ENCODE measurements around the gene ATAD3B. TPM values are rescaled to one million over a fixed set of nuclear protein-coding genes. Genes with fewer than 3 reads are reported as not detected.
"Not testable (repeated sequence)": the region's sequence is repeated elsewhere in the genome, so short reads cannot be mapped to it uniquely, and the experiment has no call there.

Gene ATAD3B
- total RNA-seq, 4 donors from 2014 or later: 3.5 to 7.1 (median 5.9) TPM

GRCh38 chr1:1517973-1518620 is 46.5 kb downstream of the ATAD3B start:
- Histone ChIP-seq H3K9me3 (no peaks in the 10 kb centered on the region), H3K36me3 (peaks cover 0 to 23% of the 10 kb centered on the region in 2 donors), H3K4me3 (no peak overlapping the region), H3K27ac (no peak overlapping the region), H3K27me3 (no peaks in the 10 kb centered on the region), H3K4me1 (no peaks in the 10 kb centered on the region)
- intact Hi-C loops (cut with DNase I; ENCODE audit: low total_unique reads) (no loop called here), in situ Hi-C loops (cut with MboI; ENCODE audit: low sequenced_read_pairs in 4 of 4) (no loop called here)
- no peak for DNase-seq
- no peak for TF ChIP-seq POLR2A (IDR thresholded peaks at IDR 0.05)
- TF ChIP-seq CTCF (IDR thresholded peaks at IDR 0.05 in 4 of 5, conservative IDR thresholded peaks at IDR 0.05 in 1 of 5): no peak
- ATAC-seq: no peak

DNA sequence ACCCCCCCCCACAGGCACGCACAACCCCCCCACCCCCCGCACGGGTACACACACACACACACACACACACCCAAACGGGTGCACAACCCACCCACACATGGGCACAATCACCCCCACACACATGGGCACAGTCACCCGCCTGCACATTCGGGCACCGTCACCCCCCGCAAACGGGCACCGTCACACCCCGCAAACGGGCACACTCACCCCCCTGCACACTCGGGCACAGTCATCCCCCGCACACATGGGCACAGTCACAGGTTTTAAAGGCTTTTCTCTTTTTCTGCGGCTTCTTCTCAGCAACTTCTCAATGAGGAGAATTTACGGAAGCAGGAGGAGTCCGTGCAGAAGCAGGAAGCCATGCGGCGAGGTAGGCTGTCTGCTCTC is 47.0 kb downstream of the ATAD3B start:
- H3K27ac ChIP-seq; H3K4me3 ChIP-seq; H3K4me1 ChIP-seq; intact Hi-C loops (cut with DNase I; ENCODE audit: low total_unique reads); ATAC-seq; H3K9me3 ChIP-seq; DNase-seq; in situ Hi-C loops (cut with MboI; ENCODE audit: low sequenced_read_pairs in 4 of 4); H3K27me3 ChIP-seq: not testable (repeated sequence)
- H3K36me3 ChIP-seq: peaks cover 0 to 23% of the 10 kb centered on the region in 2 donors

- in situ Hi-C loops (cut with MboI; ENCODE audit: low sequenced_read_pairs in 4 of 4); DNase-seq; H3K4me1 ChIP-seq; H3K27me3 ChIP-seq; H3K27ac ChIP-seq; H3K9me3 ChIP-seq; H3K4me3 ChIP-seq; ATAC-seq; intact Hi-C loops (cut with DNase I; ENCODE audit: low total_unique reads): not testable (repeated sequence)
- peaks cover 0 to 22% of the 10 kb centered on the region in 2 donors for H3K36me3 ChIP-seq
Measured at GRCh38 chr1:1519805-1520505, 48.4 kb downstream of the ATAD3B start.

DNA sequence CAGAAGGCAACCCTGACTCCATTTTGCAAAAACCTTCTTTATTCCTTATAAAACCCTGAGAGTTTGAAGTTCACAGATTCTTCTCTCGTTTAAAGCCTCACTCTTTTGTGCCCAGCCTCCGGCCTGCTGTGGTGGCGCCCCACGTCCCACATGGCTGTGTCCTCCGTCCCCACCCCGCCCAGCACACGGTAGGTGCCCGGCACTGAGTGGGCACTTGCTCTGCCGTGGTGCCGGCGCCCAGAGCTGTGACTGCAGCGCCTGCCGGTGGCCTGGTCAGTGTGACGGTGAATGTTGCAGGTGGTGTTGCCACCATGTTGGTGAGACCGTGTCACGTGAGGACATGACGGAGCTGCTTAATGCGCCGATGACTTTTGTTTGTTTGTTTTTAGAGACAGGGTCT is 49.8 kb downstream of the ATAD3B start:
- H3K27me3 ChIP-seq: no peaks in the 10 kb centered on the region
- DNase-seq (no peak), ATAC-seq (no peak)
- TF ChIP-seq POLR2A (IDR thresholded peaks at IDR 0.05) (no peak), CTCF (IDR thresholded peaks at IDR 0.05 in 4 of 5, conservative IDR thresholded peaks at IDR 0.05 in 1 of 5) (no peak)
- no peaks in the 10 kb centered on the region for H3K9me3 ChIP-seq
- in situ Hi-C loops (cut with MboI; ENCODE audit: low sequenced_read_pairs in 4 of 4): no loop called here
- no peak overlapping the region for H3K27ac ChIP-seq
- intact Hi-C loops (cut with DNase I; ENCODE audit: low total_unique reads): no loop called here
- no peak overlapping the region for H3K4me3 ChIP-seq
- H3K4me1 ChIP-seq: no peaks in the 10 kb centered on the region
- H3K36me3 ChIP-seq: peaks cover 0 to 20% of the 10 kb centered on the region in 2 donors

GRCh38 chr1:1522536-1522935 is 51.0 kb downstream of the ATAD3B start:
- H3K27ac ChIP-seq; H3K9me3 ChIP-seq; H3K4me3 ChIP-seq; H3K27me3 ChIP-seq; H3K4me1 ChIP-seq; DNase-seq; in situ Hi-C loops (cut with MboI; ENCODE audit: low sequenced_read_pairs in 4 of 4); intact Hi-C loops (cut with DNase I; ENCODE audit: low total_unique reads); ATAC-seq: not testable (repeated sequence)
- peaks cover 0 to 27% of the 10 kb centered on the region in 2 donors for H3K36me3 ChIP-seq

DNA sequence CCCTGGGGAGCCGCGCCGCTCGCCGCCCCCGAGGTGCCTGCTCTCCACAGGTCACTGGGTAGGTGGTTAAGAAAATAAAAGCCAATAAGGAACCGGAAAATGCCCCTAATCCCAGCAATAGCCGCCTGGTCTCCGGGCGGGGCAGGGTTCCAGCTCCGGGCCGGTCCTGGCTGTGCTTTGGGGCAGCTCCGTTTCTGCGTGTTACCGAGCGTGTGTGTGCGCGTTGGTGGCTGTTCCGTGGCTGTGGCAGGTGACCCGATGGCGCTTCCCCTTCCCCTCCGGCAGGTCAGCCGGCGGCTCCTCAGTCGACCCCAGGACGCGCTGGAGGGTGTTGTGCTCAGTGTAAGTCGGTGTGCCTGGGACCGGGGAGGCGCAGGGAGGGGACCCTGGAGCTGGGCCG is 51.7 kb downstream of the ATAD3B start:
- H3K4me3 ChIP-seq; intact Hi-C loops (cut with DNase I; ENCODE audit: low total_unique reads); DNase-seq; H3K9me3 ChIP-seq; H3K4me1 ChIP-seq; in situ Hi-C loops (cut with MboI; ENCODE audit: low sequenced_read_pairs in 4 of 4); H3K27ac ChIP-seq; ATAC-seq; H3K27me3 ChIP-seq: not testable (repeated sequence)
- peaks cover 0 to 28% of the 10 kb centered on the region in 2 donors for H3K36me3 ChIP-seq

- peaks cover 0 to 30% of the 10 kb centered on the region in 2 donors for H3K36me3 ChIP-seq
- ATAC-seq; H3K4me3 ChIP-seq; H3K4me1 ChIP-seq; H3K27me3 ChIP-seq; intact Hi-C loops (cut with DNase I; ENCODE audit: low total_unique reads); H3K9me3 ChIP-seq; H3K27ac ChIP-seq; DNase-seq; in situ Hi-C loops (cut with MboI; ENCODE audit: low sequenced_read_pairs in 4 of 4): not testable (repeated sequence)
Measured at GRCh38 chr1:1523651-1524050, 52.1 kb downstream of the ATAD3B start.

DNA sequence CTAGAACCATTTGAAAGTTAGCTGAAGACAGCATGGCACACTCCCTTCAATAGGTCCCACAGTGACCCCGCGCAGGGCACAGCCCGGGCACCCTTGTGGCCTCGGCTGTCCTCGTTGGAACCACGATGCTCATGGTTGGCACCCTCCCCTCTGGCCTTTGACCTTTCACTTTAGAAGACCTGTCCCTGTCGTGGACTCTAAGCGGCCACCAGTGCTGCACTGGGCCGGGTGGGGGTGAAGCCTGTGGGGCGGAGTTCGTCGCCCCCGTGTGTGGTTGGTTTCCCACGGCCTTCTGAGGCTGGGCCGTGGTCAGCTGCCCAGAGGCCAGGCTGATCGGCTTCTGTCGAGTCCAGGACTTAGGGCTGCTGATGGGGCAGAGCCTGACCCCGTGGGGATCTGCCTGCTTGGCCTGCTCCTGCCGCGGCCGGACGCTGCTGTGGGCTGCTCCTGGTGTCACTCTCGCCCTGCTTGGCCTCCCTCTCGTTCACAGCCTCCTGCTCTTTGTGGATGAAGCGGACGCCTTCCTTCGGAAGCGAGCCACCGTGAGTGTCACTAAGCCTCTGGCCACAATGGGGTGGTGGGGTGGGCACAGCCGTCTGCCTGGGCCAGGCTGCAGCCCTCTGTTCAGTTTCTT is 53.3 kb downstream of the ATAD3B start:
- peaks cover 0 to 40% of the 10 kb centered on the region in 2 donors for H3K36me3 ChIP-seq
- H3K9me3 ChIP-seq; H3K4me3 ChIP-seq; H3K27me3 ChIP-seq; in situ Hi-C loops (cut with MboI; ENCODE audit: low sequenced_read_pairs in 4 of 4); DNase-seq; H3K27ac ChIP-seq; intact Hi-C loops (cut with DNase I; ENCODE audit: low total_unique reads); H3K4me1 ChIP-seq; ATAC-seq: not testable (repeated sequence)

DNA sequence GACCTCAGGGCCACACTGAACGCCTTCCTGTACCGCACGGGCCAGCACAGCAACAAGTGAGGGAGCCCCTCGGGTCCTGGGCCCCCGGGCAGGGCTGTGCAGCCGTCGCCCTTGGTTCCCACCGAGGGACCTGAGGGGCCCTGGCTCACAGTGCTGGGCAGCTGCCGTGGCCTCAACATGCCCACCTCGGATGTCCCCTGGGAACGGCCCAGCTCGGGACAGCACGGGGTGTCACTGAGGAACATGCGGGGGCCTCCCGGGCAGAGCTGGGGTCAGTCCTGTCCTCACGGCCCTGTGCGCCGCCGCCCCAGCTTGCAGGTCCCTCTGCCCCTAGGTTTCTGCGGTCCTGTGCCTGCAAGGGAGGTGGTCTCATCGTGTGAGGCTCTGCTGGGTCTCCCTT is 54.9 kb downstream of the ATAD3B start:
- in situ Hi-C loops (cut with MboI; ENCODE audit: low sequenced_read_pairs in 4 of 4); DNase-seq; H3K9me3 ChIP-seq; H3K4me1 ChIP-seq; H3K27me3 ChIP-seq; ATAC-seq; H3K4me3 ChIP-seq; H3K27ac ChIP-seq; intact Hi-C loops (cut with DNase I; ENCODE audit: low total_unique reads): not testable (repeated sequence)
- H3K36me3 ChIP-seq: peaks cover 0 to 29% of the 10 kb centered on the region in 2 donors
